Ishikawa (cell line): Measurements from ENCODE around the gene TTC9B.

Experiments used
- CEBPB ChIP-seq: IDR thresholded peaks from 2 replicates; pipeline ENCODE4 v1.6.1; 2012
- CREB1 ChIP-seq: IDR thresholded peaks from 2 replicates; pipeline ENCODE4 v1.6.1; 2012; ENCODE audit warnings: low read depth
- EGR1 ChIP-seq: IDR thresholded peaks from 2 replicates; pipeline ENCODE4 v1.6.1; 2012
- EP300 ChIP-seq: IDR thresholded peaks from 2 replicates; pipeline ENCODE4 v1.6.1; 2012; ENCODE audit warnings: borderline replicate concordance
- FOXM1 ChIP-seq: IDR thresholded peaks from 2 replicates; pipeline ENCODE4 v1.6.1; 2012; ENCODE audit warnings: low read depth, borderline replicate concordance
- NFIC ChIP-seq: IDR thresholded peaks from 2 replicates; pipeline ENCODE4 v1.6.1; 2012
- RAD21 ChIP-seq: IDR thresholded peaks from 2 replicates; pipeline ENCODE4 v1.6.1; 2012; ENCODE audit warnings: low read depth
- TAF1 ChIP-seq: IDR thresholded peaks from 2 replicates; pipeline ENCODE4 v1.6.1; 2012; ENCODE audit warnings: low read depth, mild to moderate bottlenecking
- TCF12 ChIP-seq: IDR thresholded peaks from 2 replicates; pipeline ENCODE4 v1.6.1; 2012; ENCODE audit warnings: low read depth
- TEAD4 ChIP-seq: IDR thresholded peaks from 2 replicates; pipeline ENCODE4 v1.6.1; 2012
- YY1 ChIP-seq: IDR thresholded peaks from 2 replicates; pipeline ENCODE4 v1.6.1; 2012; ENCODE audit warnings: low read depth
- ZBTB7A ChIP-seq: IDR thresholded peaks from 2 replicates; pipeline ENCODE4 v1.6.1; 2012; ENCODE audit warnings: low read depth
- TF ChIP-seq, protein P1 (sequence below): IDR thresholded peaks from 2 replicates; pipeline ENCODE4 v1.6.1; 2012; ENCODE audit warnings: low read depth, mild to moderate bottlenecking
- TF ChIP-seq, protein P2 (sequence below): IDR thresholded peaks from 2 replicates; pipeline ENCODE4 v1.6.1; 2012
- TF ChIP-seq, protein P3 (sequence below): IDR thresholded peaks from 2 replicates; pipeline ENCODE4 v1.6.1; 2012

Gene TTC9B

DNA sequence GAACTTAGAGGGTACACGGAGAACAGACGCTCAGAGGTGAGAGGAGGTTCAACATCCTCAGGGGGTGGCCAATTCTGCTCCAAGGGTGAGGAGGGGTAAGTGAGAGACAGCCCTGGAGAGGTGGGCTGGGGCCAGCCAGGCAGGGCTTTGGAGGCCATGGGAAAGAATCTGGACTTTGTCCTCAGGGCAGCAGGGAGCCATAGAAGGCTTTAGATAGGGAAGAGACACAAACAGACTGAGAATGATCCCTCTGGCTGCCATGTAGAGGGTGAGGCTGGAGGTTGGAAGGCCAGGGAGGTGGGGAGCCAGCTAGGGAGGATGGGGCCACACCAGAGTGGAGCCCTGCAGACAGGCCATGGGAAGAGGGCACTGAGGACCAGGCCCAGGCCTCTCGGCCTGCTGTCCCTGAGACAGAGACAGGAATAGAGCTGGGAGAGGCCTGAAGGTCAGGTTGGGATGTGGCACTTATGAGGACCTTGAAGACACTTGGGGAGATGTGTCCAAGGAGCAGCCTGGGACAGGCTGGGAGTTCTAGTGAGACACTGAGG is 37.5 kb upstream of the TTC9B start:
- TF ChIP-seq, protein P1, sequence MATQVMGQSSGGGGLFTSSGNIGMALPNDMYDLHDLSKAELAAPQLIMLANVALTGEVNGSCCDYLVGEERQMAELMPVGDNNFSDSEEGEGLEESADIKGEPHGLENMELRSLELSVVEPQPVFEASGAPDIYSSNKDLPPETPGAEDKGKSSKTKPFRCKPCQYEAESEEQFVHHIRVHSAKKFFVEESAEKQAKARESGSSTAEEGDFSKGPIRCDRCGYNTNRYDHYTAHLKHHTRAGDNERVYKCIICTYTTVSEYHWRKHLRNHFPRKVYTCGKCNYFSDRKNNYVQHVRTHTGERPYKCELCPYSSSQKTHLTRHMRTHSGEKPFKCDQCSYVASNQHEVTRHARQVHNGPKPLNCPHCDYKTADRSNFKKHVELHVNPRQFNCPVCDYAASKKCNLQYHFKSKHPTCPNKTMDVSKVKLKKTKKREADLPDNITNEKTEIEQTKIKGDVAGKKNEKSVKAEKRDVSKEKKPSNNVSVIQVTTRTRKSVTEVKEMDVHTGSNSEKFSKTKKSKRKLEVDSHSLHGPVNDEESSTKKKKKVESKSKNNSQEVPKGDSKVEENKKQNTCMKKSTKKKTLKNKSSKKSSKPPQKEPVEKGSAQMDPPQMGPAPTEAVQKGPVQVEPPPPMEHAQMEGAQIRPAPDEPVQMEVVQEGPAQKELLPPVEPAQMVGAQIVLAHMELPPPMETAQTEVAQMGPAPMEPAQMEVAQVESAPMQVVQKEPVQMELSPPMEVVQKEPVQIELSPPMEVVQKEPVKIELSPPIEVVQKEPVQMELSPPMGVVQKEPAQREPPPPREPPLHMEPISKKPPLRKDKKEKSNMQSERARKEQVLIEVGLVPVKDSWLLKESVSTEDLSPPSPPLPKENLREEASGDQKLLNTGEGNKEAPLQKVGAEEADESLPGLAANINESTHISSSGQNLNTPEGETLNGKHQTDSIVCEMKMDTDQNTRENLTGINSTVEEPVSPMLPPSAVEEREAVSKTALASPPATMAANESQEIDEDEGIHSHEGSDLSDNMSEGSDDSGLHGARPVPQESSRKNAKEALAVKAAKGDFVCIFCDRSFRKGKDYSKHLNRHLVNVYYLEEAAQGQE = no peak
- TF ChIP-seq TAF1 = no peak
- TF ChIP-seq, protein P2, sequence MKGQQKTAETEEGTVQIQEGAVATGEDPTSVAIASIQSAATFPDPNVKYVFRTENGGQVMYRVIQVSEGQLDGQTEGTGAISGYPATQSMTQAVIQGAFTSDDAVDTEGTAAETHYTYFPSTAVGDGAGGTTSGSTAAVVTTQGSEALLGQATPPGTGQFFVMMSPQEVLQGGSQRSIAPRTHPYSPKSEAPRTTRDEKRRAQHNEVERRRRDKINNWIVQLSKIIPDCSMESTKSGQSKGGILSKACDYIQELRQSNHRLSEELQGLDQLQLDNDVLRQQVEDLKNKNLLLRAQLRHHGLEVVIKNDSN = no peak
- TF ChIP-seq YY1 = no peak
- TF ChIP-seq CREB1 = no peak
- no peak for TF ChIP-seq TCF12
- no peak for TF ChIP-seq ZBTB7A
- no peak for TF ChIP-seq TEAD4
- no peak for TF ChIP-seq NFIC
- TF ChIP-seq RAD21 = no peak
- TF ChIP-seq EP300 = no peak

DNA sequence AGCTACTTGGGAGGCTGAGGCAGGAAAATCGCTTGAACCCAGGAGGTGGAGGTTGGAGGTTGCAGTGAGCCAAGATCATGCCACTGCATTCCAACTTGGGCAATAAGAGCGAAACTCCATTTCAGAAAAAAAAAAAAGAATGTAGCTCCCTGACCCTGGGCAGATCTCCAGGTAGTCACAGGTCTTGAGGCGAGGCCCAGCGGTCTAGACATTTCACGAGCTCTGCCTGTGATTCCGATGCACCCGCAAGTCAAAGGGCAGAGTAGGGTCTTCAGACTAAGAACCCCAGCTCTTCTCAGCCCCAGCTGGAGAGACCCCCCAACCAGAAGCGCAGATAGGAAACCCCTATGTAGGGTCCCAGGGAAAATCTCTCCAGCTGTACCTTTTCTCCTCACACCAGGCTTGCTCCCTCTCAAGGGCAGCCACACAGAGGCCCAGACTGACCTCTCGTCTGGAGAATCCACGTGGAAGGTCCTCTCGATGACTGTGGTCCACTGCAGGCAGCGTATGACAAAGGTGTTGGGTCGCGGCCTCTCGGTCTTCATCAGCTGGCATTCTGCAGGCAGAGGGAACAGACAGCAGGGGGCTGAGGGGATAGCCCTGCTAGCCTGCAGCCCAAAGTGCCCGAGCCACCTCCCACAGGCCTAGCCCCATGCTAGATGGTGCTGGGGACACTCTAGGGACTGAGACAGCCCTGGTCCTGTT is 36.7 kb upstream of the TTC9B start:
- no peak for TF ChIP-seq CEBPB
- TF ChIP-seq, protein P1 = no peak
- TF ChIP-seq EGR1 = no peak
- TF ChIP-seq, protein P3, sequence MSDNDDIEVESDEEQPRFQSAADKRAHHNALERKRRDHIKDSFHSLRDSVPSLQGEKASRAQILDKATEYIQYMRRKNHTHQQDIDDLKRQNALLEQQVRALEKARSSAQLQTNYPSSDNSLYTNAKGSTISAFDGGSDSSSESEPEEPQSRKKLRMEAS = no peak
- TF ChIP-seq EP300 = no peak
- TF ChIP-seq RAD21 = no peak
- TF ChIP-seq, protein P2 = no peak
- no peak for TF ChIP-seq TEAD4
- no peak for TF ChIP-seq NFIC
- no peak for TF ChIP-seq YY1
- TF ChIP-seq FOXM1 = no peak
- no peak for TF ChIP-seq ZBTB7A

DNA sequence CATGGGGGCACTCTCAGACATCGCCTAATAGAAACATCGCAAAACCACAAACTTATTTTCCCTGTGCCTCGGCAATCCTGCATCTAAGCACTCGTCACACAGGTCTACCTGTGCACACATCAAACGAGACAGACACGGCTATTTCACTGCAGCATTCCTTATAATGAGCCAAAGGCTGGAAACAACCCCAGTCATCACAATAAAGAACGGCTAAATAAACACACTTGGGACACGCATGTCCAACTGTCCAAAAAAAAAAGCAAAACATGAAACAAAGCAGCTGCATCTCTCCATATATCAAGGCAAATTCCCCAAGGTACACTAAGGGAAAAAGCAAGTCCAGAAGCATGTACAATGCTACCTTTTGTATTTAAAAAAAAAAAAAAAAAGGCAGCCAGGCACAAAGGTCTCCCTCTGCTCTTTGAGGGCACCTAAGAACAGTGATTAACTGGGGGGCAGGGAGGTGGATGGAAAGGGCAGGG is 35.5 kb upstream of the TTC9B start:
- TF ChIP-seq, protein P3 = no peak
- TF ChIP-seq ZBTB7A (no peak), CREB1 (no peak), EP300 (no peak), YY1 (no peak), TEAD4 (no peak), FOXM1 (no peak)
- TF ChIP-seq, protein P1 = no peak

DNA sequence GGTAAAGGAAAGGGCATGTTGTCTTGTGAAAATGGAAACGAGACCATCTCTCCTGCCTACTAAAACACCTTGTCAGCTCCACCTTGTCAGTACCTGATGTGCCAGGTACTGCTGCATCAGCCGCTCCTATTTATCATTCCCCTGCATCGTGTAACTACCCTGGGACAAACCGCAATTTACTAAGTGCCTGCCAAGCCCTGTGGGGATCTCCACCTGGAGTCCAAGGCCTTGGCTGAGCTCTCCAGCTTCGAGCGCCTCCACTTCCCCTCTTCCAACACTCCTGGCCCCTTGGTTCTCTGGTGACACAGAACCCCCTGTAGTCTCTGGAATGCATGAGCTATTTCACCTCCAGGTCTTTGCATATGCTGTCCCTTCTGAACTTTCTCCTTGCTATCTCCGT is 34.2 kb upstream of the TTC9B start:
- TF ChIP-seq ZBTB7A = no peak
- TF ChIP-seq, protein P1 = no peak
- TF ChIP-seq, protein P3 = no peak
- no peak for TF ChIP-seq TCF12
- no peak for TF ChIP-seq CREB1
- TF ChIP-seq RAD21 = no peak
- no peak for TF ChIP-seq YY1
- no peak for TF ChIP-seq CEBPB
- no peak for TF ChIP-seq EGR1
- TF ChIP-seq, protein P2 = no peak
